Neural cell (in vitro differentiated cells): ENCODE data around the gene SUFU. TPM values are rescaled to one million over a fixed set of nuclear protein-coding genes. Genes with fewer than 3 reads are reported as not detected.

Experiments
- H2AFZ ChIP-seq: fragments of 200-600, 300-800 bp; sonication (generic), shearing (Covaris generic); 2 replicates; pipeline ENCODE4 v1.6.0; 2014; ENCODE audit warnings: low read depth, mild to moderate bottlenecking, antibody characterized with exemption, low read length, moderate library complexity
- H3F3A ChIP-seq: fragments of 200-600 bp; shearing (Covaris generic); 2 replicates; pipeline ENCODE4 v1.6.1; 2016; ENCODE audit warnings: mild to moderate bottlenecking, moderate library complexity, mixed read lengths, antibody characterized with exemption, low read length; ENCODE audit not compliant: insufficient read depth, poor library complexity, severe bottlenecking
- H3K27ac ChIP-seq: fragments of 200-600, 300-800 bp; sonication (generic), shearing (Covaris generic); 2 replicates; pipeline ENCODE4 v1.5.1; 2014; ENCODE audit warnings: mild to moderate bottlenecking, low read length, moderate library complexity
- H3K27me3 ChIP-seq: fragments of 300-800, 200-600 bp; sonication (generic), shearing (Covaris generic); 2 replicates; pipeline ENCODE4 v1.6.0; 2014; ENCODE audit warnings: mild to moderate bottlenecking, low read depth, low read length, moderate library complexity; ENCODE audit not compliant: insufficient read depth
- H3K36me3 ChIP-seq: fragments of 300-800, 200-600 bp; sonication (generic), shearing (Covaris generic); 2 replicates; pipeline ENCODE4 v1.5.1; 2014; ENCODE audit warnings: mild to moderate bottlenecking, antibody characterized with exemption, low read length, moderate library complexity; ENCODE audit not compliant: insufficient read depth
- H3K4me2 ChIP-seq: fragments of 300-800, 200-600 bp; sonication (generic), shearing (Covaris generic); 2 replicates; pipeline ENCODE4 v1.6.0; 2014; ENCODE audit warnings: mild to moderate bottlenecking, low read length
- H3K4me3 ChIP-seq: fragments of 300-800, 200-600 bp; sonication (generic), shearing (Covaris generic); 2 replicates; pipeline ENCODE4 v1.5.1; 2014; ENCODE audit warnings: mild to moderate bottlenecking, low read length, moderate library complexity
- H3K79me2 ChIP-seq: fragments of 200-600 bp; shearing (Covaris generic); replicated peaks from 2 replicates; pipeline ENCODE4 v1.6.0; 2014; ENCODE audit warnings: mild to moderate bottlenecking, low read length, moderate library complexity; ENCODE audit not compliant: insufficient read depth
- H3K9ac ChIP-seq: fragments of 300-800, 200-600 bp; sonication (generic), shearing (Covaris generic); 2 replicates; pipeline ENCODE4 v1.6.1; 2016; ENCODE audit warnings: mild to moderate bottlenecking, low read length, mixed read lengths
- H3K9me2 ChIP-seq: fragments of 200-600 bp; shearing (Covaris generic); 2 replicates; pipeline ENCODE4 v1.6.1; 2016; ENCODE audit warnings: mild to moderate bottlenecking, low read length, mixed read lengths; ENCODE audit not compliant: insufficient read depth
- H3K9me3 ChIP-seq: fragments of 200-600, 300-800 bp; sonication (generic), shearing (Covaris generic); 2 replicates; pipeline ENCODE4 v1.6.1; 2016; ENCODE audit warnings: mild to moderate bottlenecking, mixed run types, low read length, moderate library complexity, mixed read lengths
- H4K20me1 ChIP-seq: fragments of 200-600 bp; shearing (Covaris generic); 2 replicates; pipeline ENCODE4 v1.6.1; 2016; ENCODE audit warnings: mild to moderate bottlenecking, mixed run types; ENCODE audit not compliant: insufficient read depth
- CTCF ChIP-seq: fragments of 450-650 bp; IDR thresholded peaks from 2 replicates; pipeline ENCODE4 v1.5.1; 2014; ENCODE audit warnings: antibody characterized with exemption, mild to moderate bottlenecking, moderate library complexity; ENCODE audit not compliant: poor library complexity, severe bottlenecking
- EP300 ChIP-seq: fragments of 450-650 bp; conservative IDR thresholded peaks from 2 replicates; pipeline ENCODE4 v1.6.1; 2014; ENCODE audit warnings: antibody characterized with exemption, mild to moderate bottlenecking, moderate library complexity; ENCODE audit not compliant: poor library complexity, severe bottlenecking
- EZH2 ChIP-seq: fragments of 200-600, 300-800 bp; shearing (Covaris generic), sonication (generic); IDR thresholded peaks from 2 replicates; pipeline ENCODE4 v1.6.1; 2014; ENCODE audit warnings: antibody characterized with exemption, low read length, borderline replicate concordance, mild to moderate bottlenecking; ENCODE audit not compliant: insufficient read depth, poor library complexity, severe bottlenecking
- MXI1 ChIP-seq: fragments of 450-650 bp; conservative IDR thresholded peaks from 2 replicates; pipeline ENCODE4 v1.6.1; 2014; ENCODE audit warnings: antibody characterized with exemption, mild to moderate bottlenecking; ENCODE audit not compliant: poor library complexity, severe bottlenecking
- POLR2AphosphoS5 ChIP-seq: IDR thresholded peaks from 2 replicates; pipeline ENCODE4 v1.6.1; 2012
- RAD21 ChIP-seq: fragments of 450-650 bp; conservative IDR thresholded peaks from 2 replicates; pipeline ENCODE4 v1.6.1; 2014; ENCODE audit warnings: antibody characterized with exemption, mild to moderate bottlenecking, moderate library complexity
- REST ChIP-seq: IDR thresholded peaks from 2 replicates; pipeline ENCODE4 v1.6.1; 2012; ENCODE audit warnings: borderline replicate concordance
- SMC3 ChIP-seq: fragments of 450-650 bp; conservative IDR thresholded peaks from 2 replicates; pipeline ENCODE4 v1.6.1; 2014; ENCODE audit warnings: antibody characterized with exemption, mild to moderate bottlenecking, moderate library complexity; ENCODE audit not compliant: poor library complexity
- TAF1 ChIP-seq: IDR thresholded peaks from 2 replicates; pipeline ENCODE4 v1.6.1; 2012; ENCODE audit warnings: low read depth
- polyA plus RNA-seq: library from polyadenylated mRNA; depleted of rRNA; stranded (reverse); fragments of >200 nt; gene quantifications from 2 replicates; pipeline ENCODE4 v1.2.3, GENCODE V29; 2014

SUFU gene
- polyA plus RNA-seq, 1 donor from 2014 or later = 4.8 TPM

GRCh38 chr10:102535481-102536147, 31.8 kb downstream of the SUFU start:
- no peak for TF ChIP-seq POLR2AphosphoS5
- TF ChIP-seq REST = no peak
- TF ChIP-seq TAF1 = no peak
- TF ChIP-seq MXI1 = no peak
- TF ChIP-seq EP300 = no peak
- no peak for TF ChIP-seq SMC3
- no peak for TF ChIP-seq EZH2
- no peak for TF ChIP-seq CTCF
- no peak for TF ChIP-seq RAD21
- H3K79me2 ChIP-seq = peaks cover 4% of the 10 kb centered on the region
- H3K9ac ChIP-seq = no peak overlapping the region
- no peak overlapping the region for H2AFZ ChIP-seq
- no peaks in the 10 kb centered on the region for H3F3A ChIP-seq
- no peak overlapping the region for H3K4me3 ChIP-seq
- no peak overlapping the region for H3K27ac ChIP-seq
- H4K20me1 ChIP-seq = no peaks in the 10 kb centered on the region
- H3K36me3 ChIP-seq = no peaks in the 10 kb centered on the region
- no peaks in the 10 kb centered on the region for H3K27me3 ChIP-seq
- no peaks in the 10 kb centered on the region for H3K9me3 ChIP-seq
- H3K9me2 ChIP-seq = no peaks in the 10 kb centered on the region
- no peak overlapping the region for H3K4me2 ChIP-seq

GRCh38 chr10:102537367-102537766, 33.6 kb downstream of the SUFU start:
- Histone ChIP-seq H3K79me2 (no peaks in the 10 kb centered on the region), H2AFZ (no peak overlapping the region), H3K4me3 (no peak overlapping the region), H3K9ac (no peak overlapping the region), H3K27ac (no peak overlapping the region), H3K27me3 (no peaks in the 10 kb centered on the region), H4K20me1 (no peaks in the 10 kb centered on the region), H3K9me3 (no peaks in the 10 kb centered on the region), H3K36me3 (no peaks in the 10 kb centered on the region), H3F3A (no peaks in the 10 kb centered on the region), H3K4me2 (no peak overlapping the region), H3K9me2 (no peaks in the 10 kb centered on the region)
- TF ChIP-seq SMC3 (no peak), TAF1 (no peak), POLR2AphosphoS5 (no peak), MXI1 (no peak), EZH2 (no peak), EP300 (no peak), REST (no peak), RAD21 (no peak), CTCF (no peak)
